Mammary microvascular endothelial cell (primary cell): ENCODE measurements around the gene RPEL1. TPM values are rescaled to one million over a fixed set of nuclear protein-coding genes. Genes with fewer than 3 reads are reported as not detected.

Experiments
- total RNA-seq: library from RNA; depleted of rRNA; stranded (reverse); fragments of >200 nt; gene quantifications from 2 replicates; pipeline ENCODE4 v1.2.3, GENCODE V29; 2015

The RPEL1 gene
- total RNA-seq, result not detected in 2 replicates

DNA sequence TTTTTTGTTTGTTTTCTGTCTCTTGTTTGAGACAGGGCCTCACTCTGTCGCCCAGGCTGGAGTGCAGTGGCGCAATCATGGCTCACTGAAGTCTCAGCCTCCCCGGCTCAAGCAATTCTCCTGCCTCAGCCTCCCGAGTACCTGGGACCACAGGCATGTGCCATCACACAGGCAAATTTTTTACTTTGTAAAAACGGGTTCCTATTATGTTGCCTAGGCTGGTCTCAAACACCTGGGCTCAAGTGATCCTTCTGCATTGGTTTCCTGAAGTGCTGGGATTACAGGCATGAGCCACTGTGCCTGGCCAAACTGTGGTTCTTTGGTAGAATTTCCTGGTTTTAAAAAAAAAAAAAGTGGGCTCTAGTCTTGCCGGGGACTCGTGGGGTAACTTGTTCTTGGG lies at the start of gene RPEL1:
TSS of gene RPEL1 (plus strand) at position 301 of the 400 bp plus-strand sequence. CDS start 110 bp downstream, outside the sequence.

DNA sequence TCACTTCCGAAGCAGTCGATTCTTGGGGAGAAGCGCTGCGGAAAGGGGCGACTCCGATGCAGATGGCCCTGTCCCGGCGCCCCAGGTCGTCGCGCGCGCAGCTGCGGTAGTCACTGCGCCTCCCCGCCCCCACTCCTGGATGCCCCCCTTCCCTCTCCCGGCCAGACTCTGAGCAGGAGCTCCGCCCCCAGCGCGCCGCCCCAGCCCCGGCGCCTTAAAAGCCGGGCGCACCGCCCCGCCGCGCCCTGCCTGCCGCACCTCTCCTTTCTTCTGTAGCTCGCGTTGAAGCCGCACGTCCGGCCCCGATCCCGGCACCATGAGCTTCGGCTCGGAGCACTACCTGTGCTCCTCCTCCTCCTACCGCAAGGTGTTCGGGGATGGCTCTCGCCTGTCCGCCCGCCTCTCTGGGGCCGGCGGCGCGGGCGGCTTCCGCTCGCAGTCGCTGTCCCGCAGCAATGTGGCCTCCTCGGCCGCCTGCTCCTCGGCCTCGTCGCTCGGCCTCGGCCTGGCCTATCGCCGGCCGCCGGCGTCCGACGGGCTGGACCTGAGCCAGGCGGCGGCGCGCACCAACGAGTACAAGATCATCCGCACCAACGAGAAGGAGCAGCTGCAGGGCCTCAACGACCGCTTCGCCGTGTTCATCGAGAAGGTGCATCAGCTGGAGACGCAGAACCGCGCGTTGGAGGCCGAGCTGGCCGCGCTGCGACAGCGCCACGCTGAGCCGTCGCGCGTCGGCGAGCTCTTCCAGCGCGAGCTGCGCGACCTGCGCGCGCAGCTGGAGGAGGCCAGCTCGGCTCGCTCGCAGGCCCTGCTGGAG lies 31.4 kb downstream of the RPEL1 start, which contains the start of gene INA:
TSS of gene INA (plus strand) at position 243 of the 817 bp plus-strand sequence. CDS start at position 317, 74 bp downstream.

Other genes starting within 250 kb of the RPEL1 start
- gene NT5C2, start 52.6 kb upstream of the RPEL1 start, total RNA-seq, result 41.6 and 45.6 TPM in 2 replicates
- gene INA, start 31.3 kb downstream of the RPEL1 start, total RNA-seq, result 1.1 and 1.6 TPM in 2 replicates
- 11.3 and 13.8 TPM in 2 replicates for gene PCGF6, start 105.3 kb downstream of the RPEL1 start, total RNA-seq
- gene TAF5, start 122.1 kb downstream of the RPEL1 start, total RNA-seq, result 7.4 and 7.8 TPM in 2 replicates
- gene ATP5MK, start 150.6 kb downstream of the RPEL1 start, total RNA-seq, result 529 and 626 TPM in 2 replicates
- gene PDCD11, start 150.7 kb downstream of the RPEL1 start, total RNA-seq, result 33.1 and 34.8 TPM in 2 replicates
- 25.2 and 33.1 TPM in 2 replicates for gene CALHM2, start 206.5 kb downstream of the RPEL1 start, total RNA-seq
- not detected in 2 replicates for gene CALHM1, start 213.0 kb downstream of the RPEL1 start, total RNA-seq
- gene CALHM3, start 233.4 kb downstream of the RPEL1 start, total RNA-seq, result not detected in 2 replicates
- gene NEURL1, start 247.8 kb downstream of the RPEL1 start, total RNA-seq, result 0.10 and 0.87 TPM in 2 replicates